SK-N-DZ (cell line): ENCODE data around the gene BCL2L11.

Source experiments
- DNase-seq: peaks from one replicate; pipeline ENCODE4 v3.0.0-alpha.2; 2015; ENCODE audit warnings: low spot score

The BCL2L11 gene

GRCh38 chr2:111143107-111143842, 22.6 kb downstream of the BCL2L11 start:
- no peak for DNase-seq

GRCh38 chr2:111143843-111144198, 23.1 kb downstream of the BCL2L11 start:
- no peak for DNase-seq

DNA sequence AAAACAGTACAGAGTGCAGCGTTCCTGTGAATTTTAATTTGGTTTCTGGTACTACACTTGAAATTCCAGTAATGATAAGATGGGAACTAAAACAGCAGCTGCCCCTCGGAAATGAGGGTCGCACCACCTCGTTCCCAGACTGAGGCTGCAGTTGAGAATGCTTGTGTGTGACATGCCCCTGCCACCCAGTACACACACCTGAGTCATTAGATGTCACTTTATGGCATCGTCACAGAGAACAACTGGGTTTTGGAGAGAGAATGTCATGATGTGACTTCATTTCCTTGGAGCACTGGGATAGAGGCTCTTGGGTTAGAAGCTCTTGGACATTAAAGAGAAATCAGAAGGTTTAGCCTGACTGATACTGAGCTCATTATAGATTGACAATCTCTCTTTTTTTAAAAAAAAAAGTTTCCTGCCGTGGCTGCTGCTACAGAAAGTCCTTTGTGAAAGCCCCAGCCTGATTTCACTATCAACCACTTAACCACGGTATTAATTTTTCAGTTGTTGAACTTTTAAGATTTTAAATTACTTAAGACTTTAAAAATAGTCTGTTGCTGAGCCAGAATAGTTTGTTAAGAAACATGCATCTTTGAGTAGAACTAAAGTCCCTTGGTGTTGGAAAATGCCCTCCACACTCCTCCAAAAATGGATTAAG, 24.5 kb downstream of the BCL2L11 start:
- no peak for DNase-seq

GRCh38 chr2:111145951-111146350, 25.2 kb downstream of the BCL2L11 start:
- no peak for DNase-seq

DNA sequence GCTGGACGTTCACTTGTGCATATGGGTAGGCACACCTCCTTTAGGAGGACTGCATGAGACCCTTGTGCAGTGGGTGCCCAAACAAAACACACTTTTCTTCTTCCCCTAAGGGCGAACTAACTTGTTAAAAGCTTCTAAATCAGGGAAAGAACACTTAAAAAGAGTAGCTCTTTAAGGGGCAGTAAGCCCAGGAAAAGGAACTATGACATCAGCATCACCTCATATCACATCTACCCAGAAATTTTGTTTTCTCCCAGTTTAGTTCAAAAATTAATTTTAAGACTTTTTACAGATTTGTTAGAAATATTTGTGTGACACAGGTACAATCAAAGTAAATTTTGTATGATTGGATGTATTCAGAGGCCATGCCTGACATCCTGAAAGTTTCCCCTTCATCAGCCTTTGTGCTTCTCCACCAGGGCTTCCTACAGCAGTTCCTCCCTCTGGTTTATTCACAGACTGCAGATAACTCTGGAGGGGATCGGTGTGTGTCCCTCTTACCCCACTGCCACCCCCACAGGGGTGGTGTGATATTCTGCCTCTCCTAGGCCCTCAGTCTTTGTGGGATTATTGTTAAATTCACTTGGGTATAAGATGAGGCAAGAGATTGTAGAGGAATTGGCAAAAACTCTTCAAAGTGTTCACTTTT, 27.6 kb downstream of the BCL2L11 start:
- no peak for DNase-seq

DNA sequence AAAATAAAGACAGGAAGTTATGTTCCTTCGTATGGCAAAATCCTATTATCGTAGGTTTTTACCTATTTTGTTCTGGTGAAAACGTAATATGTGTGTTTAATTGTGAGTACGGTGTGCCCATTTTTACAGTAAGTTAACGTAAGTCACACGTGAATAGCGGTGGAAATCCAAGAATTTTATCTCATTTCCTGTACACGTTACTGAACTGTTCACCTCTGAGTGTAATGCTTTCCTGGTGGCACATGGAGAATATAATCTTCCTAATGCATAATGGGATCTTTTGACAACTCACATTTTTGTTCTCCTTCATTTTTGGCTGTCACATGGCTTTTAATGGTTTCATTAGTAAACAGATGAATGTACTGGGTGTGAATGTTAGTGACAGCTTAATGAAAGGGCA, 28.2 kb downstream of the BCL2L11 start:
- DNase-seq, result no peak

- no peak for DNase-seq
These were observed 29.3 kb downstream of the BCL2L11 start for GRCh38 chr2:111149882-111150455.

GRCh38 chr2:111154758-111155157, 34.0 kb downstream of the BCL2L11 start:
- no peak for DNase-seq

DNA sequence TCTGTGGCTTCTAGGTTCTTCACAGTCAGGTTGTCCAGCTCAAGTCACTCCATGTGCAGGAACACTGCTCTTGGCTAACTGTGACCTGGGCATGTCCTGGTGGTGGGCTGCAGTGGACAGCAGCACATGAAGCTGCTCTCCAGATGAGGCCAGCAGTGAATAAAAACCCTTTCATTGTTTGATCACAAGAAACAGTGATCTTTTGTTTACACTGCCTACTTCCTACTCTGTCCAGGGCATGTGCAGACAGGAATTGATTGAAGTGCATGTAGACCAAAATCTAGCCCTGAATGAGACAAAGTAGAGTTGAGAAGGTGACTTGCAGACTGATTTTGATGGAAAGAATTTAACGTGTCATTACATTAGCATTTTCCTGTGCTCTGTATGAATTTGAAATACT, 34.9 kb downstream of the BCL2L11 start:
- DNase-seq, result no peak

DNA sequence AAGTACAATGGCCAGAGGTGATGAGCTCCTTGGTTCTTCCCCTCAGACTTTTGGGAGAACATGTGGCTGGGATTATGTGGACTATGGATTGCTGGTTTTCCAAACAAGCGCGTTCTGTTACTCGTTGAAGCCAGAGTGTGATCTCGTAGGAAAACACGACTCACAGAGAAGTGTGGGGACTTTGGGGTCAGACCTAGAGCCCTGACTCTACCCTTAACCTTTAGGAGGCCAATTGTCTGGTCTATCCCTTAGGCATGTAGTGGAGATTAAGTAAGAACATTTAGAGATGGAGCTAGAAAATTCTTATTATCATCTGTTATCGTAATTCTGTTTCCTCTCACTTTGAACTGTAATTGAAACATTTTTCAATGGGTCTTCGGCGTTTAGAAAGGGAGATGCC, 35.8 kb downstream of the BCL2L11 start:
- DNase-seq, result no peak

DNA sequence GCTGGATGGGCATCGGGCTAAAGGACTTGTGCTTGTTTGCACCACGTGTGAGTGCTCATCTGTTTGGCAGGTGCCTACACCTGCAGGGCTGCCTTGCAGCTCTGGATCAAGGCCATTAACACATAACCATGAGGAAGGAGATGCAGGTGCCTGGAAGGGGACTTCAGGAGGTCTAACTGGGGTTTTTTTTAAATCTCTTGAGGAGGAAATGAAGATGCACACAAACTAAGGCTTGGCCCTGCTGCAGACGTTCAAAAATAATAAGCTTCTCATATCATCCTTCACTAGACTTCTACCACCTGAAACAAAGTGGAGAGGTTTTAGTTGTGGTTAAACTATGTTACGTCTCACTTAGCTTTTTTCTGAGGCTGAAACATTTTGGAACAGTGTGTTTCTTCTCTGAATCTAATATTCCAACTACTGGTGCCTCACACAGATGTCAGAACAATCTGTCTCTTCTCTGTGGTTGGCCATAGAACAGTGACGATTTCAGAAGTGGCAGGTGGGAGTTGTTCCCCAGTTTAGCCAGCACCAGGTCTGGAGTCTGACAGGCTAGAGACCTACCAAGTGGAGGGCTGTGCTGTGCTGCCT, 36.5 kb downstream of the BCL2L11 start:
- no peak for DNase-seq

DNA sequence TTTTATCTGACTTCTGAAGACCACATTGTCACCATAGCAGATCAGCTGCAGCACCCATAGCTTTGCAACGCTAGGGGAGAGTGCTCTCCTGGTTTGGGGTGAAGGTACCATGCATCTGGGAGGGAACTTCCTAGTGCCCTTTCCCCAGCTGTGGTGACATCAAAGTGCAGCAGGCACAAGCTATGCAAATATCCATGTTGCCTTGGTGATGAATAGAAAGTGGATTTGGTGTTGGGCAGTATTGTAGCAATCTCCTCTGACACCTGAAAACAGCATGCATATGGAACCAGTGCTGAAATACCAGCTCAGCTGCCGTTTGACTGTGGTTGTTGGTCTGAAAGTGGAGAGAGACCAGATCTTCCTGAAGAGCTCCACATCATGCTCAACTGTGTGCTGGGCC, 37.1 kb downstream of the BCL2L11 start:
- DNase-seq, result no peak

DNA sequence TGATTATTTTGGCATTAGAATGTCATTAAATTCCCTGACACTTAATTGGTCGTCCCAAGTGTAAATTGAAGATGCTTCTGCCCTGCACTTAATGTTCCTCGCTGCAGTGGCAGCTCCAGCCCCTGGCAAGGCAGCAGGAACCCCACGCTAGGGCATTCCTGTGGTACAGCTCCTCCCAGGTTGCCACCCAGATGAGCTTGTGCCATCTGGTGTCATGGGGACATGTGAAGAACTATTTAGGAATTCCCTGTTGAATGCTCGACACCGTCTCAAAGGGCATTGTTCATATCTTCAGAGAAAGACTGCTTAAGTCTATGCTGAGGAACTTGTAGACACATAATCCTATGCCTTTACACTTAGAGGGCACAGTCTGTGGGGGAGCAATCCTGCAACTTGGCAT, 38.9 kb downstream of the BCL2L11 start:
- no peak for DNase-seq

GRCh38 chr2:111160758-111161157, 40.0 kb downstream of the BCL2L11 start:
- no peak for DNase-seq

- no peak for DNase-seq
These were observed 41.3 kb downstream of the BCL2L11 start for GRCh38 chr2:111161971-111162370.

DNA sequence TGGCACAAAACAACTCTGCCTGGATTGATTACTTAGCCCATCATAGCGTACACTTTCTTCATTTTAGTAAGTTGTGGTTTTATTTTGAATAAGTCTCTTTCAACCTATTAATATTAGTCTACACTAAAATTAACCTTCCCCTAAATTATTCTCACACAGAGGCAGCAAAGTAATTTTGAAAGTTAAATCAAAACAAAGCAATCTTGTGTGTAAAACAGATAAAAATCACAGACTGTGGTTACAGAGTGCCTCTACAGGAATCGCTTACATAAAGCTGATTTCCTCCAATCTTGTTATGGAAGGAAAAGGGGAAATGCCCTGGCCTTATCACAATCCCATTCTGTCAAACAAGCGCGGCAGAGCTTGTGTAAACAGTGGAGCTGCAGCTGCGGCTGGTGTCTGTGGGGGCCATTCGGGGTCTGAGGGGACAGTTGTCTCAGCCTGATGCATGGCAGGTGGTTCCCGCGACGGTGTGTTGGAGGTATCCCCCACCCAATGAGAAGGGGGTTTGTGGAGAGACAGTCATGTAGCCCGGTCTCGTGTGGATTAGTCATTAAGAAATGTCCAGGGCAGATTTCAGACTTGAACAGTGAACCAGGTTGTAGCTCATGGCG, 42.1 kb downstream of the BCL2L11 start:
- DNase-seq, result no peak

- no peak for DNase-seq
These were observed 43.4 kb downstream of the BCL2L11 start for GRCh38 chr2:111164078-111164477.

GRCh38 chr2:111165084-111165483, 44.4 kb downstream of the BCL2L11 start:
- no peak for DNase-seq

DNA sequence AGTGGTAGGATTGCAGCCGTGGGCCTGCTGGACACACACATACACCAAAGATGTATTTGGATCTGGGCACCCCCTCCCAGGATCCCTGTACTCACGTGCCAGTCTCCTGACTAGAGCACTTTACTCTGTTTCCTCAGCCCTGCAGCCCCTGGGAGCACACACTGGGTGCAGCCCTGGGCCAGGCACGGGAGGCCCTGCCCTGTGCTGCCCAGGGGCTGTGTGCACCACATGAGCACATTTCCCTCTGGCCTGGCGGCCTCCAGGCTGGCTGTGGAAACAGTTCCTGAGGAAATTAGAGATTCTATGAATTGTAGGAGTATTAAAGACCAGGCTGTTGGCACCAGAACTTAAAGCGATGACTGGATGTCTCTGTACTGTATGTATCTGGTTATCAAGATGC, 45.4 kb downstream of the BCL2L11 start:
- no peak for DNase-seq

DNA sequence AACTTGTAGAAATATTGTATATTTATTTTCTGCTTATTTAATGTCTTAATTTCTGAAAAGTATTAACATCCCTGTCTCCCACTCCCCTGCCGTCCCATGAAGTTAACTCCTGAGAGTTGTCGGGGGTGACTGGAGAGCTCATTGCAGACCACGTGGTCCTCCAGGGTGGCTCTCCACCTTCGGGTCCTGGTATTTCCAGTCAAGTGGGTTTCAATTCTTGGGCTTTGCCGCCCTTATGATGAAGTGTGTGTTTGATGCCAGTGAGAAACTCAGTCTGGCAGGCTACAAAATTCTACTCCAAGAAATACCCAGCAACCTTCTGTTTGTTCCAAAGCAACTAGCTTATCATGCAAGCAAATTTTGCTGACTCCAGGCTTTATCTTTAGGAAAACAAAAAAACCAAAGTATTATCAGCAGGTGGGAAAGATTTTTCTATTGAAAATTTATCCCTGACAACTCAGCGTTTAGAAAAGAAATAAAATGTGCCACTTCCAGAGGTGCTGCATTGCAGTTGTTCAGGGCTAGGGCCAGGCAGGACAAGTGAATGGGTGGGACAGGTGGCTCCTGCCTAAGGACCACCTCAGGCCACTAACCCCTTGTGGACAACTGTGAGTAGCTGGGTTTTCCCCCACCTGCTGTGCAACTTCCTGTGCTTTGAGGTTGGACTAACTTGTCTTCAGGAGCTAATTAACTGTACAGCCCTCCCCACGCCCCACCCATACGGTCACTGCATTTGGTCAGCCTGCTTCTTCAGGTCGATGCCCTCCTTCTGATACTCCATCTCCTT, 46.6 kb downstream of the BCL2L11 start:
- no peak for DNase-seq

DNA sequence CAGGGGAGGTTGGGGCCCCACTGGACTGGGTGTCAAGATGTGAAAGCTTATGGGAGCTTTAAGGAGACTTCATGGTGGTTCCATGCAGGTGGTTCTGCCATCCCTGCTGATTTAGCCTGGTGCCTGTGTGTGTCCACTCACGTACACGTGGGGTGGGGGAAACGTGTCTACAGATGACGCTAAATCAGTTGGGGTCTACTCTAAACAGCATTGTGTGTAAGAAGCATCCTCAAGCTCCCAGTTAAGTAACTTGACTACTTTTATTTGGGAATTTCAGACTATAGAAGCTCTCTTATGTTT, 47.1 kb downstream of the BCL2L11 start:
- no peak for DNase-seq
